CD8-positive, alpha-beta memory T cell (primary cell): Measurements from ENCODE around the gene C1R. TPM values are rescaled to one million over a fixed set of nuclear protein-coding genes. Genes with fewer than 3 reads are reported as not detected.

Experiments used
- CTCF ChIA-PET: fragments of 350-600 bp; sonication (Branson Sonifier 250); formaldehyde crosslinking; loops from one replicate; lab custom pipeline; 2021; ENCODE audit warnings: antibody characterized with exemption; lab: Charles Lee
- POLR2A ChIA-PET: fragments of 350-600 bp; sonication (Branson Sonifier 250); formaldehyde crosslinking; loops from one replicate; lab custom pipeline; 2021; ENCODE audit warnings: antibody characterized with exemption; lab: Charles Lee
- DNase-seq, 5 donors: peaks; one replicate each; pipeline versions ENCODE4 v3.0.0 to v3.0.0-alpha.2; 2020 to 2022; ENCODE audit warnings: mixed read lengths in 1 of 5
- H3K27ac ChIP-seq: one replicate; pipeline ENCODE4 v1.7.0; 2013; ENCODE audit warnings: low read depth, mild to moderate bottlenecking, low read length, moderate library complexity
- H3K27me3 ChIP-seq: 2 replicates; pipeline ENCODE4 v1.7.0; 2013; ENCODE audit warnings: low read length, mild to moderate bottlenecking; ENCODE audit not compliant: insufficient read depth, poor library complexity, severe bottlenecking
- H3K36me3 ChIP-seq: 2 replicates; pipeline ENCODE4 v1.7.0; 2013; ENCODE audit warnings: mild to moderate bottlenecking, low read length, moderate library complexity; ENCODE audit not compliant: insufficient read depth
- H3K4me1 ChIP-seq: 2 replicates; pipeline ENCODE4 v1.7.0; 2013; ENCODE audit warnings: mild to moderate bottlenecking, low read length, moderate library complexity; ENCODE audit not compliant: insufficient read depth
- H3K4me3 ChIP-seq: 2 replicates; pipeline ENCODE4 v1.7.0; 2013; ENCODE audit warnings: mild to moderate bottlenecking, low read length
- H3K9me3 ChIP-seq: 2 replicates; pipeline ENCODE4 v1.7.0; 2013; ENCODE audit warnings: mild to moderate bottlenecking, low read length
- H3K27ac Mint-ChIP-seq, 8 donors: one replicate each; pipeline ENCODE4 v1.8.0; 2020 to 2021; ENCODE audit warnings: mixed read lengths in 8 of 8, mild to moderate bottlenecking in 6 of 8, inconsistent platforms in 3 of 8, moderate library complexity in 3 of 8
- H3K27me3 Mint-ChIP-seq, 2 donors: one replicate each; pipeline ENCODE4 v1.8.0; 2020 to 2021; ENCODE audit warnings: mixed read lengths in 2 of 2, mild to moderate bottlenecking in 1 of 2, moderate library complexity in 1 of 2
- H3K36me3 Mint-ChIP-seq, 3 donors: one replicate each; pipeline ENCODE4 v1.8.0; 2020 to 2021; ENCODE audit warnings: mixed read lengths in 3 of 3, inconsistent platforms in 1 of 3, mild to moderate bottlenecking in 1 of 3
- H3K4me1 Mint-ChIP-seq, 3 donors: one replicate each; pipeline ENCODE4 v1.8.0; 2020 to 2021; ENCODE audit warnings: mixed read lengths in 3 of 3, inconsistent platforms in 1 of 3, mild to moderate bottlenecking in 1 of 3
- H3K4me3 Mint-ChIP-seq, 7 donors: one replicate each; pipeline ENCODE4 v1.8.0; 2020 to 2021; ENCODE audit warnings: mixed read lengths in 7 of 7, mild to moderate bottlenecking in 6 of 7, moderate library complexity in 4 of 7, inconsistent platforms in 2 of 7
- H3K9me3 Mint-ChIP-seq, 5 donors: one replicate each; pipeline ENCODE4 v1.8.0; 2020 to 2022; ENCODE audit warnings: mixed read lengths in 5 of 5, mild to moderate bottlenecking in 3 of 5, moderate library complexity in 2 of 5, inconsistent platforms in 1 of 5
- polyA plus RNA-seq: library from polyadenylated mRNA; unstranded; fragments of 300-500 nt; fragmentation: Illumina TruSeq; gene quantifications from one replicate; pipeline ENCODE4 v1.2.3, GENCODE V29; 2021
- total RNA-seq, 2 experiments: library from RNA; stranded (reverse); gene quantifications; one replicate each; pipeline ENCODE4 v1.2.3, GENCODE V29; 2021

The C1R gene
- total and polyA plus RNA-seq, 3 experiments from 2014 or later, result 1.2 to 1.9 (median 1.7) TPM

GRCh38 chr12:7116916-7117315 is 24.7 kb upstream of the C1R start:
- CTCF ChIA-PET, result interaction anchor here (1.1 kb wide), 1 partner anchor 199 kb away, joined by 3 read pairs; no protein-coding TSS in a partner anchor
- peak overlapping the region in 1 of 8 donors; percentile 22 for H3K27ac Mint-ChIP-seq
- peaks cover 5 to 11% (median 5%) of the 10 kb centered on the region in 3 donors for H3K4me1 Mint-ChIP-seq
- Histone ChIP-seq H3K27me3 (no peaks in the 10 kb centered on the region), H3K36me3 (no peaks in the 10 kb centered on the region), H3K9me3 (no peaks in the 10 kb centered on the region), H3K4me1 (peaks cover 7% of the 10 kb centered on the region), H3K27ac (no peak overlapping the region), H3K4me3 (no peak overlapping the region)
- no peaks in the 10 kb centered on the region for H3K9me3 Mint-ChIP-seq
- peaks cover 0 to 16% (median 7%) of the 10 kb centered on the region in 3 donors for H3K36me3 Mint-ChIP-seq
- H3K27me3 Mint-ChIP-seq, result no peaks in the 10 kb centered on the region
- POLR2A ChIA-PET, result no interaction called here
- no peak for DNase-seq
- no peak overlapping the region for H3K4me3 Mint-ChIP-seq

DNA sequence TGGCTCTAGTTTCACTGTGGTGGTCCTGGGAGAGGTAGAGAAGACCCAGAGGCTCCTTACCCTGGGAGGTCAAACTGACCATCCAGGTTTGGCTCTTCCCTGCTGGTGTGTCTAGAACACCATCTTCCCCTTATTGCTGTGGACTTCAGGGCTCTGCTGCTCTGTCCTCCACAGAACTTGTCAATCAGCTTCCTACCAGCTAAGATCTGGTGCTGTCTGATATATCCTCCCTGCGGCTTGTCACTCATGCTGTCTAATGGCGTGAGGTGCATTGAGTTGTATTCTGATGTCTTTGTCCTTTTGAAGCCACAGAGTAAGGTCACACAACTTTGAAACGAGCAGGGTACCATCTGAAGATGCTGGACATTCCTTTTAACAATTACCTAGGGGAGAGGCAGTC is 24.0 kb upstream of the C1R start:
- peaks cover 5 to 11% (median 5%) of the 10 kb centered on the region in 3 donors for H3K4me1 Mint-ChIP-seq
- Histone ChIP-seq H3K36me3 (no peaks in the 10 kb centered on the region), H3K4me1 (peaks cover 7% of the 10 kb centered on the region), H3K9me3 (no peaks in the 10 kb centered on the region), H3K4me3 (no peak overlapping the region), H3K27me3 (no peaks in the 10 kb centered on the region), H3K27ac (no peak overlapping the region)
- CTCF ChIA-PET, result no interaction called here
- no peak overlapping the region for H3K4me3 Mint-ChIP-seq
- no peak for DNase-seq
- peaks cover 0 to 16% (median 6%) of the 10 kb centered on the region in 3 donors for H3K36me3 Mint-ChIP-seq
- POLR2A ChIA-PET, result no interaction called here
- no peaks in the 10 kb centered on the region for H3K9me3 Mint-ChIP-seq
- peak overlapping the region in 1 of 8 donors; percentile 75 for H3K27ac Mint-ChIP-seq
- no peaks in the 10 kb centered on the region for H3K27me3 Mint-ChIP-seq

DNA sequence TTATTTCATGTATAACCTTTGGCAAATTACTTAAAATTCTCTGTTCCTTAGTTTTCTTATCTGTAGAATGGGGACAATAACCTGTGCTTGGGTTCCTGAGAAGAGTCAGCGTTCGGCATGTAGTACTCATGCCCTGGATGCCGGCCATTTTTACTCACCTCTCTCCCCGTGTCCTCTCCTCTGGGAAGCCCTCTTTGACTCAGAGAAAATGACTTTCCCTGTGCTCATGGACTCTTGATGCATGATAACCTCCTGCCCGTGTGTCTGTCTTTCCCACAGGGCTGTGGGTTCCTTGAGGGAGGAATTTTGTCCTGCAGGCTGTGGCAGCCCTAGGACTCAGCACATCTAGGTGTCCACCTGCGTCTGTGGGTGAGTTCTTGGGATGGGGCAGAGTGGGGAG is 22.6 kb upstream of the C1R start:
- Mint-ChIP-seq H3K4me3 (no peak overlapping the region), H3K27me3 (peaks cover 0 to 2% of the 10 kb centered on the region in 2 donors), H3K4me1 (peaks cover 5 to 19% (median 8%) of the 10 kb centered on the region in 3 donors), H3K27ac (no peak overlapping the region), H3K9me3 (no peaks in the 10 kb centered on the region), H3K36me3 (peaks cover 0 to 16% (median 6%) of the 10 kb centered on the region in 3 donors)
- Histone ChIP-seq H3K4me3 (no peak overlapping the region), H3K9me3 (no peaks in the 10 kb centered on the region), H3K27me3 (no peaks in the 10 kb centered on the region), H3K36me3 (no peaks in the 10 kb centered on the region), H3K4me1 (peaks cover 7% of the 10 kb centered on the region), H3K27ac (no peak overlapping the region)
- DNase-seq, result no peak
- POLR2A ChIA-PET, result interaction anchor here (1.4 kb wide), 1 partner anchor 16 kb away, joined by 6 read pairs; the partner anchor contains the start of gene CLSTN3
- CTCF ChIA-PET, result interaction anchor here (1.6 kb wide), 1 partner anchor 246 kb away, joined by 8 read pairs; no protein-coding TSS in a partner anchor

DNA sequence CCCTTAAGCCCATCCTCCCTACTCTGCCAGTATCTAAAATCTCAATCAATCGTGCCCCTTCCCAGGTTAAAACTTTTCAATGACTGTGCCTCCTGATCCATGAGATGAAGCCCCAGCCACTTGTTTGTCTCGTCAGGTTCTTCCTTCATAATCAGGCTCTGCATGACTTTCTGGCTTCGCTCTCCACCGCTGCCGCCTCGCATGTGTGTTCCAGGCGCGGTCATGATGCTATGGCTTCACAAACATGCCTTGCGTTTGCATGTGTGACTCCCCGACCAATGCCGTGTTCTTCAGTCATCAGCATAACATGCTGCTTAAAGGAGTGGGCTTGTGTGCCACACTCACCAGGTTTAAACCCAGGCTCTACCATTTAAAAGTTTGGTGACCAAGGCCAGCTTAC is 21.8 kb upstream of the C1R start:
- Histone ChIP-seq H3K9me3 (no peaks in the 10 kb centered on the region), H3K4me1 (peaks cover 13% of the 10 kb centered on the region), H3K36me3 (no peaks in the 10 kb centered on the region), H3K27me3 (no peaks in the 10 kb centered on the region), H3K4me3 (no peak overlapping the region), H3K27ac (no peak overlapping the region)
- ChIA-PET CTCF (interaction anchor here (0.7 to 7.7 kb wide), 17 partner anchors 11 to 374 kb away, joined by 3 to 69 read pairs (median 5); partner anchors contain the start of genes C1S, LPCAT3, RBP5 and SPSB2), POLR2A (interaction anchor here (1.4 kb wide), 1 partner anchor 16 kb away, joined by 6 read pairs; the partner anchor contains the start of gene CLSTN3)
- Mint-ChIP-seq H3K4me3 (no peak overlapping the region), H3K36me3 (peaks cover 0 to 16% (median 6%) of the 10 kb centered on the region in 3 donors), H3K27me3 (peaks cover 0 to 2% of the 10 kb centered on the region in 2 donors), H3K27ac (peak overlapping the region in 2 of 8 donors; percentile 35 to 68), H3K4me1 (peaks cover 12 to 25% (median 15%) of the 10 kb centered on the region in 3 donors), H3K9me3 (no peaks in the 10 kb centered on the region)
- no peak for DNase-seq

DNA sequence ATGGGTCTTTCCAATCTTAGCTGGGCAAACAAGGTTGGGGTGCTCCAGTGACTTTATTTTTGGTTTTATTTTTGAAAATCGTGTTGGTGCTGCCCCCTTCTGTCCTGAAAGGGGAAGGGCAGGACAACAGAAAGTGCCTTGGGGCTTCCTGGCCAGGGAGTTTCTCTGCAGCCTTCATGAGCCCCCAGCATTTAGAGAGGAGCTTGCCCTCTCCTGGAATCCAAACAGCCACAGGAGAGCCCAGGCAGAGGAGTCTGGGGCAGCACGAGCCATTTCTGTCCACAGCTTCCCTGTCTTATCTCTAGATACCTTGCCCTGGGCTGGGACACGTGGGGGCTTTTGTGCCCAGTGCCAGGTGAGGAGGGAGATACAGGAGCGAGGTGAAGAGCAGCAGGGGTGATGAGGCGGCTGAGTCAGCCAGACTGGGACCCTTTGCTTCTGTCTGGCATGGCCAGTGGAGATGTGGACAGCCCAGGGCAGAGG is 21.2 kb upstream of the C1R start:
- Mint-ChIP-seq H3K4me3 (peak overlapping the region in 1 of 7 donors; percentile 6), H3K9me3 (no peaks in the 10 kb centered on the region), H3K36me3 (peaks cover 0 to 19% (median 6%) of the 10 kb centered on the region in 3 donors), H3K27ac (peak overlapping the region in 2 of 8 donors; percentile 25 to 72), H3K27me3 (peaks cover 0 to 2% of the 10 kb centered on the region in 2 donors), H3K4me1 (peaks cover 16 to 25% (median 17%) of the 10 kb centered on the region in 3 donors)
- ChIA-PET CTCF (interaction anchor here (0.7 to 7.7 kb wide), 23 partner anchors 11 to 373 kb away, joined by 3 to 69 read pairs (median 5); partner anchors contain the start of genes C1S, LPCAT3, RBP5 and SPSB2), POLR2A (interaction anchor here (1.4 kb wide), 1 partner anchor 17 kb away, joined by 6 read pairs; the partner anchor contains the start of gene CLSTN3)
- Histone ChIP-seq H3K36me3 (no peaks in the 10 kb centered on the region), H3K27ac (no peak overlapping the region), H3K27me3 (no peaks in the 10 kb centered on the region), H3K9me3 (no peaks in the 10 kb centered on the region), H3K4me3 (no peak overlapping the region), H3K4me1 (peaks cover 13% of the 10 kb centered on the region)
- peak; percentile 17 to 62 (median 49) for DNase-seq

DNA sequence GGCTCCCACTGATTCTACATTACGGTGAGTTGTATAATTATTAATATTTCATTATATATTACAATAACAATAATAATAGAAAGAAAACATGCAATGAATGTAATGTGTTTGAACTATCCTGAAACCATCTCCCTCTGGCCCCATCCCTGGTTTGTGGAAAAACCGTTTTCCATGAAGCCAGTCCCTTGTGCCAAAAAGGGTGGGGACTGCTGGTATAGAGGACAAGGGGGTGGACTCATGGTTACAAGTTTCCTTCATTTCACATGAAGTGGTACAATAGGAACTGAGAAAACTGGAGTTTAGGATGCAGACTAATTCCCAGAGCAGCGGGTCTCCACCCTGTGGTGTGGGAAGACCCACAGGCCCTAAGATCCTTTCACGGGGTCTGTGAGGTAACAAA is 19.8 kb upstream of the C1R start:
- no peak overlapping the region for H3K27ac ChIP-seq
- DNase-seq, result no peak
- H3K4me1 ChIP-seq, result peaks cover 15% of the 10 kb centered on the region
- H3K27me3 ChIP-seq, result no peaks in the 10 kb centered on the region
- H3K4me3 ChIP-seq, result no peak overlapping the region
- Mint-ChIP-seq H3K27ac (no peak overlapping the region), H3K9me3 (no peaks in the 10 kb centered on the region), H3K4me3 (no peak overlapping the region), H3K27me3 (peaks cover 0 to 2% of the 10 kb centered on the region in 2 donors), H3K36me3 (peaks cover 0 to 27% (median 6%) of the 10 kb centered on the region in 3 donors), H3K4me1 (peaks cover 27 to 34% (median 28%) of the 10 kb centered on the region in 3 donors)
- no peaks in the 10 kb centered on the region for H3K36me3 ChIP-seq
- CTCF ChIA-PET, result interaction anchor here (0.9 to 7.7 kb wide), 9 partner anchors 10 to 242 kb away, joined by 3 to 69 read pairs (median 10); partner anchors contain the start of genes C12orf57, RNU7-1 and SPSB2
- POLR2A ChIA-PET, result no interaction called here
- H3K9me3 ChIP-seq, result no peaks in the 10 kb centered on the region

GRCh38 chr12:7110661-7111060 is 18.4 kb upstream of the C1R start:
- Mint-ChIP-seq H3K4me1 (peaks cover 40 to 48% (median 42%) of the 10 kb centered on the region in 3 donors), H3K36me3 (peaks cover 4 to 33% (median 10%) of the 10 kb centered on the region in 3 donors), H3K27ac (no peak overlapping the region), H3K4me3 (peak overlapping the region in 1 of 7 donors; percentile 3), H3K27me3 (peaks cover 0 to 2% of the 10 kb centered on the region in 2 donors), H3K9me3 (peaks cover 3 to 12% (median 7%) of the 10 kb centered on the region in 5 donors)
- no peak overlapping the region for H3K27ac ChIP-seq
- H3K36me3 ChIP-seq, result no peaks in the 10 kb centered on the region
- POLR2A ChIA-PET, result no interaction called here
- H3K27me3 ChIP-seq, result no peaks in the 10 kb centered on the region
- no peak for DNase-seq
- CTCF ChIA-PET, result interaction anchor here (0.9 to 7.7 kb wide), 7 partner anchors 9 to 238 kb away, joined by 3 to 69 read pairs (median 9); partner anchors contain the start of genes C12orf57, RNU7-1 and SPSB2
- H3K4me1 ChIP-seq, result peaks cover 25% of the 10 kb centered on the region
- no peak overlapping the region for H3K4me3 ChIP-seq
- peaks cover 7% of the 10 kb centered on the region for H3K9me3 ChIP-seq
